GM21723 (cell line): ENCODE data around the gene SORL1.

Source experiments
- ATAC-seq: cut with Tn5 transposase; IDR thresholded peaks from one replicate; pipeline ENCODE4 v1.9.1; 2021; ENCODE audit warnings: mild to moderate bottlenecking, moderate library complexity; ENCODE audit not compliant: unreplicated experiment

SORL1 gene

GRCh38 chr11:121530257-121530656, 78.1 kb downstream of the SORL1 start:
- no peak for ATAC-seq

- ATAC-seq = no peak
Measured at GRCh38 chr11:121533601-121534000, 81.5 kb downstream of the SORL1 start.

- no peak for ATAC-seq
Measured at GRCh38 chr11:121534131-121535093, 82.3 kb downstream of the SORL1 start.

- ATAC-seq = no peak
Measured at GRCh38 chr11:121535129-121535796, 83.1 kb downstream of the SORL1 start.

GRCh38 chr11:121536126-121536525, 84.0 kb downstream of the SORL1 start:
- no peak for ATAC-seq

GRCh38 chr11:121538054-121538453, 85.9 kb downstream of the SORL1 start:
- ATAC-seq = peak; percentile 85

- no peak for ATAC-seq
Measured at GRCh38 chr11:121539000-121539399, 86.9 kb downstream of the SORL1 start.

GRCh38 chr11:121540627-121541026, 88.5 kb downstream of the SORL1 start:
- no peak for ATAC-seq

GRCh38 chr11:121543836-121544380, 91.8 kb downstream of the SORL1 start:
- no peak for ATAC-seq

GRCh38 chr11:121544956-121545355, 92.8 kb downstream of the SORL1 start:
- ATAC-seq = no peak

- ATAC-seq = no peak
Measured at GRCh38 chr11:121547574-121547973, 95.5 kb downstream of the SORL1 start.

GRCh38 chr11:121550247-121551030, 98.3 kb downstream of the SORL1 start:
- no peak for ATAC-seq

- ATAC-seq = no peak
Measured at GRCh38 chr11:121551463-121551862, 99.3 kb downstream of the SORL1 start.

- ATAC-seq = no peak
Measured at GRCh38 chr11:121552154-121552553, 100.0 kb downstream of the SORL1 start.

GRCh38 chr11:121552644-121553043, 100.5 kb downstream of the SORL1 start:
- ATAC-seq = no peak

GRCh38 chr11:121553389-121553788, 101.3 kb downstream of the SORL1 start:
- ATAC-seq = no peak

- no peak for ATAC-seq
Measured at GRCh38 chr11:121553806-121554205, 101.7 kb downstream of the SORL1 start.

GRCh38 chr11:121554552-121554951, 102.4 kb downstream of the SORL1 start:
- no peak for ATAC-seq

- ATAC-seq = no peak
Measured at GRCh38 chr11:121555121-121555520, 103.0 kb downstream of the SORL1 start.

- ATAC-seq = no peak
Measured at GRCh38 chr11:121556937-121557336, 104.8 kb downstream of the SORL1 start.

GRCh38 chr11:121557348-121557747, 105.2 kb downstream of the SORL1 start:
- ATAC-seq = peak; percentile 95
